ENCODE results near the gene CREB5. TPM values are rescaled to one million over a fixed set of nuclear protein-coding genes. Genes with fewer than 3 reads are reported as not detected.

The CREB5 gene
- total RNA-seq, 4 donors from 2014 or later: 6.6 to 18.6 (median 12.6) TPM

GRCh38 chr7:28544453-28545117, 132.3 kb downstream of the CREB5 start:
- intact Hi-C loops (cut with DNase I): loop anchor here (10.0 kb wide), 1 partner anchor 150 kb away; no protein-coding TSS in a partner anchor
- H3K27me3 ChIP-seq: no peaks in the 10 kb centered on the region
- peaks cover 0 to 4% (median 0%) of the 10 kb centered on the region in 4 donors for H3K9me3 ChIP-seq
- H3K27ac ChIP-seq (replicated peaks in 1 of 4): no peak overlapping the region
- WGBS: 76% methylated on average over 3 of the region's 3 CpGs
- H3K36me3 ChIP-seq: no peaks in the 10 kb centered on the region
- H3K4me3 ChIP-seq: no peak overlapping the region
- H3K4me1 ChIP-seq: peaks cover 0 to 7% (median 0%) of the 10 kb centered on the region in 4 donors
- DNase-seq (ENCODE audit: extremely low spot score): no peak
- TF ChIP-seq EP300 (IDR thresholded peaks at IDR 0.05) (no peak), POLR2AphosphoS5 (IDR thresholded peaks at IDR 0.05) (no peak), POLR2A (IDR thresholded peaks at IDR 0.05; ENCODE audit: low read depth) (no peak), CTCF (IDR thresholded peaks at IDR 0.05) (no peak)

- H3K4me1 ChIP-seq: peaks cover 0 to 15% (median 7%) of the 10 kb centered on the region in 4 donors
- DNase-seq (ENCODE audit: extremely low spot score): no peak
- no peak overlapping the region for H3K4me3 ChIP-seq
- no peak overlapping the region for H3K27ac ChIP-seq (replicated peaks in 1 of 4)
- peaks cover 0 to 4% (median 0%) of the 10 kb centered on the region in 4 donors for H3K9me3 ChIP-seq
- H3K27me3 ChIP-seq: no peaks in the 10 kb centered on the region
- TF ChIP-seq CTCF (IDR thresholded peaks at IDR 0.05) (no peak), POLR2A (IDR thresholded peaks at IDR 0.05; ENCODE audit: low read depth) (no peak), EP300 (IDR thresholded peaks at IDR 0.05) (no peak), POLR2AphosphoS5 (IDR thresholded peaks at IDR 0.05) (no peak)
- no peaks in the 10 kb centered on the region for H3K36me3 ChIP-seq
- intact Hi-C loops (cut with DNase I): loop anchor here (10.0 kb wide), 1 partner anchor 151 kb away; no protein-coding TSS in a partner anchor
These were observed 133.7 kb downstream of the CREB5 start for GRCh38 chr7:28546067-28546466.

GRCh38 chr7:28547115-28547514, 134.8 kb downstream of the CREB5 start:
- no peak for TF ChIP-seq POLR2AphosphoS5 (IDR thresholded peaks at IDR 0.05)
- TF ChIP-seq CTCF (IDR thresholded peaks at IDR 0.05): no peak
- TF ChIP-seq EP300 (IDR thresholded peaks at IDR 0.05): no peak
- TF ChIP-seq POLR2A (IDR thresholded peaks at IDR 0.05; ENCODE audit: low read depth): no peak
- DNase-seq (ENCODE audit: extremely low spot score): no peak
- H3K27ac ChIP-seq (replicated peaks in 1 of 4): no peak overlapping the region
- H3K27me3 ChIP-seq: no peaks in the 10 kb centered on the region
- no peaks in the 10 kb centered on the region for H3K36me3 ChIP-seq
- H3K4me1 ChIP-seq: peaks cover 0 to 18% (median 15%) of the 10 kb centered on the region in 4 donors
- WGBS: 96% methylated on average over 3 of the region's 3 CpGs
- intact Hi-C loops (cut with DNase I): loop anchor here (10.0 kb wide), 1 partner anchor 152 kb away; no protein-coding TSS in a partner anchor
- peaks cover 0 to 4% (median 0%) of the 10 kb centered on the region in 4 donors for H3K9me3 ChIP-seq
- no peak overlapping the region for H3K4me3 ChIP-seq

- 66% methylated on average over 5 of the region's 5 CpGs for WGBS
- no peaks in the 10 kb centered on the region for H3K36me3 ChIP-seq
- peaks cover 0 to 15% (median 14%) of the 10 kb centered on the region in 4 donors for H3K4me1 ChIP-seq
- no peak overlapping the region for H3K4me3 ChIP-seq
- no peaks in the 10 kb centered on the region for H3K27me3 ChIP-seq
- no peak for DNase-seq (ENCODE audit: extremely low spot score)
- no peak for TF ChIP-seq CTCF (IDR thresholded peaks at IDR 0.05)
- intact Hi-C loops (cut with DNase I): loop anchor here (10.0 kb wide), 1 partner anchor 154 kb away; no protein-coding TSS in a partner anchor
- H3K27ac ChIP-seq (replicated peaks in 1 of 4): no peak overlapping the region
- H3K9me3 ChIP-seq: peaks cover 0 to 4% (median 0%) of the 10 kb centered on the region in 4 donors
These were observed 136.1 kb downstream of the CREB5 start for GRCh38 chr7:28548416-28548815.

All from esophagus muscularis mucosa (tissue), 4 donors.